Cerebellar nuclear complex (tissue), 1 donor: ENCODE results near the gene UTP14C.
"Not testable (repeated sequence)": the region's sequence is repeated elsewhere in the genome, so short reads cannot be mapped to it uniquely, and the experiment has no call there.

Experiments used
- DNase-seq, 2 experiments: peaks; one replicate each; lab custom pipeline; 2025; lab: John Stamatoyannopoulos, UW

The UTP14C gene

GRCh38 chr13:52043675-52044074 lies 19.2 kb downstream of the UTP14C start:
- DNase-seq, result no peak

DNA sequence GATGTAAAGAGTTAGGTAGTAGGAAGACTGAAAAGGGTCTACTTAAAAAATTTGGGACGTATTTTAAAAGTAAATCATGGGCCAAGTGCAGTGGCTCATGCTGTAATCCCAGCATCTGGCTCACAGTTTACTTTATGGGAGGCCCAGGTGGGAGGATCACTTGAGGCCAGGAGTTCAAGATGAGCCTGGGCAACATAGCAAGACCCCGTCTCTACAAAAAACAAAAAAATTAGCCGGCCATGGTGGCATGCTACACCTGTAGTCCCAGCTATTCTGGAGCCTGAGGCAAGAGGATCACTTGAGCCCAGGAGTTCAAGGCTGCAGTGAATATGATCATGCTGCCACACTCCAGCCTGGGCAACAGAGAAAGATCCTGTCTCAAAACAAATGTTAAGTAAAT lies 23.0 kb downstream of the UTP14C start:
- no peak for DNase-seq

DNA sequence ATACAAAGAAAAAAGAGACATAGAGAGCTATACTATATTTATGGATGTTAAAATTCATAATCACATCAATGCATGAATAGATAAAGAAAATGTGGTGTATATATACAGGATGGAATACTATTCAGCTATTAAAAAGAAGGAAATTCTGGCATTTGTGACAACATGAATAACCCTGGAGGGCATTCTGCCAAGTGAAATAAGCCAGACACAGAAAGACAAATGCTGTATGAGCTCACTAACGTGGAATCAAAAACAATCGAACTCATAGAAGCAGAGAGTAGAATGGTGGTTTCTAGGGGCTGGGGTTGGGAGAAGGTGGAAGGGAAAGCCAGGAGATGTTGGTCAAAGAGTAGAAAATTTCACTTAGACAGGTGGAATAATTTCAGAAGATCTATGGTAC lies 24.0 kb downstream of the UTP14C start:
- no peak for DNase-seq

GRCh38 chr13:52051400-52051799 lies 26.9 kb downstream of the UTP14C start:
- DNase-seq, result no peak

- no peak for DNase-seq
Measured at GRCh38 chr13:52053460-52053859, 29.0 kb downstream of the UTP14C start.

- not testable (repeated sequence) for DNase-seq
Measured at GRCh38 chr13:52061064-52061463, 36.6 kb downstream of the UTP14C start.

DNA sequence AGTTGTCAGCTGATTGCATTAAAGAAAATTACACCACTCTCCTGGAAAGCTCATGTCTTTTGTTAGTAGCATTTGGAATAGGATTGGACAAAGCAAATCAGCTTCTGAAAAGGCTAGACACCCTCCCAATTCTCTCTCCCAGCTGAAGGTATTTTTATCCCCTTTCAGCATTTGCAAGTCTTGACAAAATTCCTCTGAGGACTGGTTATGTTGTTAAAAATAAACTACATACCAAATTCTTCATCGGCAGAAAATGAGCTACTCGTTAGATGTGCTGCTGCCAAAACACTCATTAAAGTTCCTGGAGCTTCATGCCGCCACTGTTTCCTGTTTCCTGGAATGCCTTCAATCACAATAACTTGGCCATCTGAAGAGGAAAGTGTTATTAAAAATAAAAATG lies 37.1 kb downstream of the UTP14C start:
- DNase-seq, result no peak

DNA sequence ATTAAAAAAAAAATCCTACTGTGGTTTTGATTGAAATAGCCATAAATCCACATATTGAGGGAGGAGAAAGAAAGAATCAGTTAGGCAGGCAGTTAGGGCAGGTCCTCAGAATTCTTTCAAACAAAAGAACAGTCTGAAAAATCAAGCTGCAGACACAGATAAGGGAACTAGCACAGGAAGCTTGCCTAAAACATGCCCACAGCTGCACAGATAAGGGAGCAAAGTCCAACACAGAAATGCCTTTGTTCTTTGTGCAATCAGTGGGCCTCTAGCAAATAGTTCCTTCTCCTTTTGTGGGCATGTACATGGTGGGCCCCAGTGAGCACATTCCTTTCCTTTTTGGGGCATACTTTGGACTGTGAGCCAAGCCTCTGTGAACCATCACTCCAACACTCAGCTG lies 42.7 kb downstream of the UTP14C start:
- DNase-seq, result no peak

- no peak for DNase-seq
Measured at GRCh38 chr13:52070929-52071523, 46.5 kb downstream of the UTP14C start.
